ENCODE measurements around the gene RASSF7.

- TF ChIP-seq ZNF366 (tag by site-specific recombination; conservative IDR thresholded peaks at IDR 0.05) (no peak), ZBTB44 (tag by site-specific recombination; IDR thresholded peaks at IDR 0.05) (no peak), REST (tag by site-specific recombination; IDR thresholded peaks at IDR 0.05) (no peak)
Measured at GRCh38 chr11:559020-559620, 1.6 kb upstream of the RASSF7 start.

Measured in HEK293 (cell line).